Measurements from ENCODE around the gene TPMT. TPM values are rescaled to one million over a fixed set of nuclear protein-coding genes. Genes with fewer than 3 reads are reported as not detected.
"Not testable (repeated sequence)": the region's sequence is repeated elsewhere in the genome, so short reads cannot be mapped to it uniquely, and the experiment has no call there.

The TPMT gene
- total and polyA plus RNA-seq, 2 donors from 2014 or later = 21.8 to 67.8 TPM

DNA sequence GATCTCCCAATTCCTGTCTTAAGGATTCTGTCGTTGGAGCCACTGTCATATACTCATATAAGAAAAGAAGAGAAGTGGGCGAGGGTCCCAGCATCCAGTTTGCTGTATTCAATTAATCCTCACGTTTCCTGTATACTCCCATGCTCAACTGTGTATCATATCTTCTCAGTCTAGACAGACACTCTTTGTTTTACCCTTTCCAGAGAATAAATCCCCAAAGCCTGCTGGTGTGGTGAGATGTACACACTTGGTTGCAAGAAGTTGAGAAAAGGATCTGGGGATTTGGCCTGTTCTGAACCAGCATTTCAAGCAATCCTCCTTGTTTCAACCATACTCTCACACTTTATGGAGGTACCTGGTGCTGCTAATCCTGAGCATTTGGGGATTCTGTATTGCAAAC is 3.1 kb downstream of the TPMT start:
- peaks cover 0 to 8% (median 8%) of the 10 kb centered on the region in 3 donors for H3K4me1 ChIP-seq (ENCODE audit: control insufficient read depth in 2 of 3, insufficient read depth in 2 of 3, low read depth in 1 of 3, low read length in 3 of 3)
- H3K27me3 ChIP-seq (ENCODE audit: control insufficient read depth, insufficient read depth, low read length) = no peaks in the 10 kb centered on the region
- no peaks in the 10 kb centered on the region for H3K9me3 ChIP-seq (ENCODE audit: control insufficient read depth in 2 of 3, insufficient read depth in 1 of 3, low read length in 3 of 3)
- no peak for DNase-seq
- TF ChIP-seq, protein P1, sequence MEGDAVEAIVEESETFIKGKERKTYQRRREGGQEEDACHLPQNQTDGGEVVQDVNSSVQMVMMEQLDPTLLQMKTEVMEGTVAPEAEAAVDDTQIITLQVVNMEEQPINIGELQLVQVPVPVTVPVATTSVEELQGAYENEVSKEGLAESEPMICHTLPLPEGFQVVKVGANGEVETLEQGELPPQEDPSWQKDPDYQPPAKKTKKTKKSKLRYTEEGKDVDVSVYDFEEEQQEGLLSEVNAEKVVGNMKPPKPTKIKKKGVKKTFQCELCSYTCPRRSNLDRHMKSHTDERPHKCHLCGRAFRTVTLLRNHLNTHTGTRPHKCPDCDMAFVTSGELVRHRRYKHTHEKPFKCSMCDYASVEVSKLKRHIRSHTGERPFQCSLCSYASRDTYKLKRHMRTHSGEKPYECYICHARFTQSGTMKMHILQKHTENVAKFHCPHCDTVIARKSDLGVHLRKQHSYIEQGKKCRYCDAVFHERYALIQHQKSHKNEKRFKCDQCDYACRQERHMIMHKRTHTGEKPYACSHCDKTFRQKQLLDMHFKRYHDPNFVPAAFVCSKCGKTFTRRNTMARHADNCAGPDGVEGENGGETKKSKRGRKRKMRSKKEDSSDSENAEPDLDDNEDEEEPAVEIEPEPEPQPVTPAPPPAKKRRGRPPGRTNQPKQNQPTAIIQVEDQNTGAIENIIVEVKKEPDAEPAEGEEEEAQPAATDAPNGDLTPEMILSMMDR (IDR thresholded peaks at IDR 0.05; ENCODE audit: borderline replicate concordance, extremely low read depth, insufficient read depth) = no peak
- intact Hi-C loops (cut with DNase I) = no loop called here
- no peak overlapping the region for H3K9ac ChIP-seq (ENCODE audit: low read length in 3 of 3)
- no peak overlapping the region for H3K27ac ChIP-seq (ENCODE audit: low read depth in 2 of 2, low read length in 2 of 2)
- FAIRE-seq = no peak
- H3K4me3 ChIP-seq (ENCODE audit: low read length in 3 of 3) = no peak overlapping the region
- peaks cover 0 to 3% (median 0%) of the 10 kb centered on the region in 3 donors for H3K36me3 ChIP-seq (ENCODE audit: control insufficient read depth in 2 of 3, insufficient read depth in 3 of 3, low read length in 3 of 3)

DNA sequence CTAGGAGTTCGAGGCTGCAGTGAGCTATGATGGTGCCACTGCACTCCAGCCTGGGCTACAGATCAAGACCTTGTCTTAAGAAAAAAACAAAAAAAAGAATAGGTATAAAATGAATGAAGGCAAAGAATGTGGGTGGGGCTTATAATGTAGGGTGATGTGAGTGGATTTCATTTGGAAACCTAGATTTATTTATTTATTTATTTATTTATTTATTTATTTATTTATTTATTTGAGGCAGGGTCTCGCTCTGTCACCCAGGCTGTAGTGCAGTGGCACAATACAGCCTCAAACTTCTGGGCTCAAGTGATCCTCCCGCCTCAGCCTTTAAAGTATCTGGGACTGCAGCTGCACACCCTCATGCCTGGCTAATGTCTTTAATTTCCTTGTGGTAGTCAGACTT is 3.5 kb downstream of the TPMT start:
- FAIRE-seq; DNase-seq; H3K36me3 ChIP-seq (ENCODE audit: control insufficient read depth in 2 of 3, insufficient read depth in 3 of 3, low read length in 3 of 3); H3K9me3 ChIP-seq (ENCODE audit: control insufficient read depth in 2 of 3, insufficient read depth in 1 of 3, low read length in 3 of 3); H3K27ac ChIP-seq (ENCODE audit: low read depth in 2 of 2, low read length in 2 of 2); H3K4me3 ChIP-seq (ENCODE audit: low read length in 3 of 3); intact Hi-C loops (cut with DNase I); H3K4me1 ChIP-seq (ENCODE audit: control insufficient read depth in 2 of 3, insufficient read depth in 2 of 3, low read depth in 1 of 3, low read length in 3 of 3); H3K27me3 ChIP-seq (ENCODE audit: control insufficient read depth, insufficient read depth, low read length); H3K9ac ChIP-seq (ENCODE audit: low read length in 3 of 3): not testable (repeated sequence)

DNA sequence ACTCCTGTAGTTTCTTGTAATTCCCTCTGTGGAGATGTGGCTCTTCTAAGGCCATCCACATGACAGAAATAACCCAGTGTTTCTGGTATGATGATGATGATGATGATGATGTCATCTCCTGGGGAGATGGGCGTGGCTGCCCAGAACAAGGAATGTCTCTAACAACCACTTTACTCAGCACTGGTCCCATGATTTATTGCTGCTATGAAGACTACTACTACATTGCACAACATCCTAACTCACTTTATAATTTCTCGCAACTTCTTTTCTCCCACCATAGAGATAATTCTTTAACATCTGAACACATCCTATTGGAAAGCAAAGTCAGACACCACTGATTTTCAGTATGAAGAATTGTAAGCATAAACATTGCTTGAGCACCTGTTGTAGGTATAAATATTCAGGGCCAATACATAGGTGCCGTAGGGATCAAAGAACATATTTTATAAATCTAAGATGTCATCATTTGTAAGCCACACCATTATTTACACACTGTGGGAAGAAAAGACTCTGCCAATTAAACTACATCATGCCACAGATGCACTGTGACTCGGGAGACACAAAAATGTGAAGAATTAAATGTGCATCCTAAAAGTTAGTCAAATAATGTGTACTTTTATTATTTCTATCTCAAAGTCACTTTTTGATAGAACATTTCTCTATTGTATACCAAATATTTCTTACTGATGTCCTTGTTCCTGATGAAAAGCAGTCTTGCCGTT is 6.4 kb downstream of the TPMT start:
- H3K27me3 ChIP-seq (ENCODE audit: control insufficient read depth, insufficient read depth, low read length) = no peaks in the 10 kb centered on the region
- intact Hi-C loops (cut with DNase I) = no loop called here
- no peaks in the 10 kb centered on the region for H3K9me3 ChIP-seq (ENCODE audit: control insufficient read depth in 2 of 3, insufficient read depth in 1 of 3, low read length in 3 of 3)
- DNase-seq (no peak), FAIRE-seq (no peak)
- TF ChIP-seq, protein P1 (IDR thresholded peaks at IDR 0.05; ENCODE audit: borderline replicate concordance, extremely low read depth, insufficient read depth) = no peak
- H3K4me1 ChIP-seq (ENCODE audit: control insufficient read depth in 2 of 3, insufficient read depth in 2 of 3, low read depth in 1 of 3, low read length in 3 of 3) = peaks cover 0 to 4% (median 2%) of the 10 kb centered on the region in 3 donors
- no peak overlapping the region for H3K9ac ChIP-seq (ENCODE audit: low read length in 3 of 3)
- peak overlapping the region in 1 of 2 donors; percentile 13 for H3K27ac ChIP-seq (ENCODE audit: low read depth in 2 of 2, low read length in 2 of 2)
- peaks cover 0 to 7% (median 7%) of the 10 kb centered on the region in 3 donors for H3K36me3 ChIP-seq (ENCODE audit: control insufficient read depth in 2 of 3, insufficient read depth in 3 of 3, low read length in 3 of 3)
- H3K4me3 ChIP-seq (ENCODE audit: low read length in 3 of 3) = no peak overlapping the region

DNA sequence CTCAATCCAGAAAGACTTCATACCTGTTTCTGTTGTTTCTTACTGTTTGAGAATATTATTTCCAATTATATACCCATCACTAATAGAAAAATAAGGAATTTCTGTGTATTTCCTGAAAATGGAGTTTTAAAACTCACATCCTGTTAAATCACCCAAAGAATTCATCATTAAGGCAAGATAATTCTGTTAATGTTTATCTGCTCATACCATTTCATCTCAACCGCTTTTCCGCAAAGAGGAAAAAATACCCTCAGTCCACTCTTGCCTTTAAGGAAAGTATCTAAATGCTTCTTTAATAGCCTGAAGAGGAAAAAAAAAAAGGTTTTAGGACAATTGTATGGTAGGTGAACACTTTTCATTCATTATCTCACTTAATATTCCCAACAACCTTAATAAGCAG is 7.3 kb downstream of the TPMT start:
- Histone ChIP-seq H3K4me1 (ENCODE audit: control insufficient read depth in 2 of 3, insufficient read depth in 2 of 3, low read depth in 1 of 3, low read length in 3 of 3) (peaks cover 0 to under 1% (median 0%) of the 10 kb centered on the region in 3 donors), H3K9me3 (ENCODE audit: control insufficient read depth in 2 of 3, insufficient read depth in 1 of 3, low read length in 3 of 3) (no peaks in the 10 kb centered on the region), H3K36me3 (ENCODE audit: control insufficient read depth in 2 of 3, insufficient read depth in 3 of 3, low read length in 3 of 3) (peaks cover 0 to 12% (median 8%) of the 10 kb centered on the region in 3 donors), H3K9ac (ENCODE audit: low read length in 3 of 3) (no peak overlapping the region), H3K27me3 (ENCODE audit: control insufficient read depth, insufficient read depth, low read length) (no peaks in the 10 kb centered on the region), H3K4me3 (ENCODE audit: low read length in 3 of 3) (no peak overlapping the region), H3K27ac (ENCODE audit: low read depth in 2 of 2, low read length in 2 of 2) (peak overlapping the region; percentile 13 to 59)
- intact Hi-C loops (cut with DNase I) = no loop called here
- no peak for FAIRE-seq
- no peak for DNase-seq
- TF ChIP-seq, protein P1 (IDR thresholded peaks at IDR 0.05; ENCODE audit: borderline replicate concordance, extremely low read depth, insufficient read depth) = no peak
